KBM-7 (cell line): Measurements from ENCODE around the gene USP48.
"Not testable (repeated sequence)": the region's sequence is repeated elsewhere in the genome, so short reads cannot be mapped to it uniquely, and the experiment has no call there.

Experiments used
- DNase-seq: peaks from one replicate; pipeline ENCODE4 v3.0.0-alpha.2; 2015
- in situ Hi-C: fragments of 300-500 bp; cut with MboI; formaldehyde crosslinking; loops from 2 replicates; pipeline ENCODE4 v1.14.3; 2020; ENCODE audit warnings: low sequenced_read_pairs, low pct_unique_long_range_greater_than_20kb, mixed read lengths

The USP48 gene

GRCh38 chr1:21776925-21777324 lies 6.0 kb downstream of the USP48 start:
- DNase-seq, in situ Hi-C loops: not testable (repeated sequence)

- no peak for DNase-seq
- in situ Hi-C loops, result no loop called here
These were observed 6.9 kb downstream of the USP48 start for GRCh38 chr1:21775985-21776562.

GRCh38 chr1:21775550-21775914 lies 7.4 kb downstream of the USP48 start:
- in situ Hi-C loops, result no loop called here
- no peak for DNase-seq

- in situ Hi-C loops, result no loop called here
- DNase-seq, result no peak
These were observed 8.0 kb downstream of the USP48 start for GRCh38 chr1:21774835-21775549.

- DNase-seq, result peak; percentile 31
- in situ Hi-C loops, result no loop called here
These were observed 9.4 kb downstream of the USP48 start for GRCh38 chr1:21773585-21773984.

GRCh38 chr1:21771672-21772071 lies 11.3 kb downstream of the USP48 start:
- in situ Hi-C loops, result not testable (repeated sequence)
- peak; percentile 42 for DNase-seq

GRCh38 chr1:21770602-21771001 lies 12.3 kb downstream of the USP48 start:
- not testable (repeated sequence) for DNase-seq

GRCh38 chr1:21770201-21770600 lies 12.7 kb downstream of the USP48 start:
- in situ Hi-C loops, result no loop called here
- no peak for DNase-seq

More at GRCh38 chr1:21770602-21771001, 12.3 kb downstream of the USP48 start:
- in situ Hi-C loops, result not testable (repeated sequence)

- in situ Hi-C loops, DNase-seq: not testable (repeated sequence)
These were observed 15.8 kb downstream of the USP48 start for GRCh38 chr1:21767106-21767505.

GRCh38 chr1:21766210-21766609 lies 16.7 kb downstream of the USP48 start:
- no peak for DNase-seq
- in situ Hi-C loops, result no loop called here

GRCh38 chr1:21764615-21765423 lies 18.1 kb downstream of the USP48 start:
- DNase-seq, result no peak
- in situ Hi-C loops, result no loop called here

GRCh38 chr1:21763694-21764419 lies 19.1 kb downstream of the USP48 start:
- no peak for DNase-seq
- in situ Hi-C loops, result no loop called here

- DNase-seq, result no peak
- in situ Hi-C loops, result no loop called here
These were observed 19.7 kb downstream of the USP48 start for GRCh38 chr1:21763236-21763635.

- in situ Hi-C loops, result no loop called here
- DNase-seq, result no peak
These were observed 20.9 kb downstream of the USP48 start for GRCh38 chr1:21762022-21762404.

GRCh38 chr1:21761052-21761451 lies 21.9 kb downstream of the USP48 start:
- in situ Hi-C loops, result no loop called here
- DNase-seq, result peak; percentile 71

GRCh38 chr1:21759818-21760217 lies 23.1 kb downstream of the USP48 start:
- no peak for DNase-seq
- in situ Hi-C loops, result no loop called here

GRCh38 chr1:21759182-21759581 lies 23.8 kb downstream of the USP48 start:
- in situ Hi-C loops, result no loop called here
- DNase-seq, result no peak

- in situ Hi-C loops, result no loop called here
- DNase-seq, result no peak
These were observed 24.3 kb downstream of the USP48 start for GRCh38 chr1:21758614-21759013.

GRCh38 chr1:21756393-21757089 lies 26.4 kb downstream of the USP48 start:
- in situ Hi-C loops, result no loop called here
- DNase-seq, result no peak
